Vagina (tissue), 2 donors: Measurements from ENCODE around the gene GPHA2.

Experiments
- POLR2A ChIP-seq, 2 donors: fragments of 450-650 bp; IDR thresholded peaks; one replicate each; pipeline ENCODE4 v1.6.1; 2017; ENCODE audit warnings: antibody characterized with exemption in 2 of 2, mild to moderate bottlenecking in 2 of 2, moderate library complexity in 2 of 2
- TF ChIP-seq, protein P1 (sequence below), 3 experiments: fragments of 450-650 bp in 2 of 3; fragments of 200-600 bp in 1 of 3; sonication (generic) in 1 of 3; IDR thresholded peaks; one replicate each; pipeline ENCODE4 v1.5.1; 2017 to 2019; ENCODE audit warnings: antibody characterized with exemption in 3 of 3, mild to moderate bottlenecking in 2 of 3, moderate library complexity in 2 of 3

DNA sequence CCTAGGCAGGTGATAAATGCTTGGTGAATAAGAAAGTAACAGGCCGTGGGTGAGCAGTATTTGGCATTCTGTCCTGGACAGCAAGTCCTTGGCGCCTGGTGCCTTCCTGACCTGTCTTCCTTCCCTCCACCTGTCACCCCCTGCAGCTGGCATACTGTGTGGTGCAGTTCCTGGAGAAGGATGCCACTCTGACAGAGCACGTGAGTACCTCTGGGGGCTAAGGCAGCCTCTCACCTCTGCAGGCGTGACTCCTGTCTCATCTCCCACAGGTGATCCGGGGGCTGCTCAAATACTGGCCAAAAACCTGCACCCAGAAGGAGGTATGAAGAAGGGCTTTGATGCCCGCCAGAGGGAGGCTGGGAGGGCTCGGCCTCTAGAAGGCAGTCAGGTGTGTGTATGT, 4.4 kb downstream of the GPHA2 start:
- TF ChIP-seq, protein P1, sequence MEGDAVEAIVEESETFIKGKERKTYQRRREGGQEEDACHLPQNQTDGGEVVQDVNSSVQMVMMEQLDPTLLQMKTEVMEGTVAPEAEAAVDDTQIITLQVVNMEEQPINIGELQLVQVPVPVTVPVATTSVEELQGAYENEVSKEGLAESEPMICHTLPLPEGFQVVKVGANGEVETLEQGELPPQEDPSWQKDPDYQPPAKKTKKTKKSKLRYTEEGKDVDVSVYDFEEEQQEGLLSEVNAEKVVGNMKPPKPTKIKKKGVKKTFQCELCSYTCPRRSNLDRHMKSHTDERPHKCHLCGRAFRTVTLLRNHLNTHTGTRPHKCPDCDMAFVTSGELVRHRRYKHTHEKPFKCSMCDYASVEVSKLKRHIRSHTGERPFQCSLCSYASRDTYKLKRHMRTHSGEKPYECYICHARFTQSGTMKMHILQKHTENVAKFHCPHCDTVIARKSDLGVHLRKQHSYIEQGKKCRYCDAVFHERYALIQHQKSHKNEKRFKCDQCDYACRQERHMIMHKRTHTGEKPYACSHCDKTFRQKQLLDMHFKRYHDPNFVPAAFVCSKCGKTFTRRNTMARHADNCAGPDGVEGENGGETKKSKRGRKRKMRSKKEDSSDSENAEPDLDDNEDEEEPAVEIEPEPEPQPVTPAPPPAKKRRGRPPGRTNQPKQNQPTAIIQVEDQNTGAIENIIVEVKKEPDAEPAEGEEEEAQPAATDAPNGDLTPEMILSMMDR (IDR thresholded peaks at IDR 0.05): no peak
- TF ChIP-seq POLR2A (IDR thresholded peaks at IDR 0.05): no peak
